HEK293T (cell line): ENCODE data around the gene NOXA1.
A peak's percentile ranks its signal among the peaks of the same experiment; 100 is the strongest.

Experiments used
- CTCF ChIA-PET: fragments of 350-600 bp; formaldehyde crosslinking; extraction: SDS; loops from one replicate; lab custom pipeline; 2021; ENCODE audit warnings: antibody characterized with exemption, inconsistent platforms; lab: Yijun Ruan, JAX
- POLR2A ChIA-PET: fragments of 350-600 bp; formaldehyde crosslinking; extraction: SDS; loops from one replicate; lab custom pipeline; 2020; ENCODE audit warnings: antibody characterized with exemption, inconsistent platforms; lab: Yijun Ruan, JAX
- DNase-seq: peaks from one replicate; pipeline ENCODE4 v3.0.0; 2012; ENCODE audit warnings: mixed read lengths; ENCODE audit errors: extremely low spot score
- ARNT ChIP-seq: fragments of 450-650 bp; IDR thresholded peaks from 2 replicates; pipeline ENCODE4 v1.6.1; 2017; ENCODE audit warnings: mild to moderate bottlenecking
- BHLHE40 ChIP-seq: fragments of 450-650 bp; IDR thresholded peaks from 2 replicates; pipeline ENCODE4 v1.6.1; 2016; ENCODE audit warnings: mild to moderate bottlenecking, moderate library complexity, borderline replicate concordance
- CTBP1 ChIP-seq: fragments of 450-650 bp; IDR thresholded peaks from 2 replicates; pipeline ENCODE4 v1.6.1; 2016; ENCODE audit warnings: borderline replicate concordance
- ELF4 ChIP-seq: fragments of 450-650 bp; IDR thresholded peaks from 2 replicates; pipeline ENCODE4 v1.6.1; 2017; ENCODE audit warnings: antibody characterized with exemption
- FOXA1 ChIP-seq: fragments of 450-650 bp; IDR thresholded peaks from 2 replicates; pipeline ENCODE4 v1.6.1; 2016; ENCODE audit warnings: mild to moderate bottlenecking
- FOXK2 ChIP-seq: fragments of 450-650 bp; IDR thresholded peaks from 2 replicates; pipeline ENCODE4 v1.6.1; 2016; ENCODE audit warnings: mild to moderate bottlenecking
- FOXM1 ChIP-seq: fragments of 450-650 bp; IDR thresholded peaks from 2 replicates; pipeline ENCODE4 v1.6.1; 2017; ENCODE audit warnings: mild to moderate bottlenecking, borderline replicate concordance
- HDGF ChIP-seq: fragments of 450-650 bp; IDR thresholded peaks from 2 replicates; pipeline ENCODE4 v1.6.1; 2017; ENCODE audit warnings: antibody characterized with exemption, borderline replicate concordance
- L3MBTL2 ChIP-seq: fragments of 450-650 bp; conservative IDR thresholded peaks from 2 replicates; pipeline ENCODE4 v1.6.1; 2016; ENCODE audit warnings: mild to moderate bottlenecking
- LEF1 ChIP-seq: fragments of 450-650 bp; IDR thresholded peaks from 2 replicates; pipeline ENCODE4 v1.6.1; 2017; ENCODE audit warnings: mild to moderate bottlenecking, borderline replicate concordance
- NFRKB ChIP-seq: fragments of 450-650 bp; IDR thresholded peaks from 2 replicates; pipeline ENCODE4 v1.6.1; 2016; ENCODE audit warnings: mild to moderate bottlenecking, moderate library complexity
- PKNOX1 ChIP-seq: fragments of 450-650 bp; IDR thresholded peaks from 2 replicates; pipeline ENCODE4 v1.6.1; 2016
- SP1 ChIP-seq: fragments of 450-650 bp; IDR thresholded peaks from 2 replicates; pipeline ENCODE4 v1.6.1; 2017
- SUZ12 ChIP-seq: fragments of 450-650 bp; IDR thresholded peaks from 2 replicates; pipeline ENCODE4 v1.6.1; 2016; ENCODE audit warnings: mild to moderate bottlenecking
- TARDBP ChIP-seq: fragments of 450-650 bp; IDR thresholded peaks from 2 replicates; pipeline ENCODE4 v1.6.1; 2016
- ZNF384 ChIP-seq: fragments of 450-650 bp; IDR thresholded peaks from 2 replicates; pipeline ENCODE4 v1.6.1; 2016

Gene NOXA1

DNA sequence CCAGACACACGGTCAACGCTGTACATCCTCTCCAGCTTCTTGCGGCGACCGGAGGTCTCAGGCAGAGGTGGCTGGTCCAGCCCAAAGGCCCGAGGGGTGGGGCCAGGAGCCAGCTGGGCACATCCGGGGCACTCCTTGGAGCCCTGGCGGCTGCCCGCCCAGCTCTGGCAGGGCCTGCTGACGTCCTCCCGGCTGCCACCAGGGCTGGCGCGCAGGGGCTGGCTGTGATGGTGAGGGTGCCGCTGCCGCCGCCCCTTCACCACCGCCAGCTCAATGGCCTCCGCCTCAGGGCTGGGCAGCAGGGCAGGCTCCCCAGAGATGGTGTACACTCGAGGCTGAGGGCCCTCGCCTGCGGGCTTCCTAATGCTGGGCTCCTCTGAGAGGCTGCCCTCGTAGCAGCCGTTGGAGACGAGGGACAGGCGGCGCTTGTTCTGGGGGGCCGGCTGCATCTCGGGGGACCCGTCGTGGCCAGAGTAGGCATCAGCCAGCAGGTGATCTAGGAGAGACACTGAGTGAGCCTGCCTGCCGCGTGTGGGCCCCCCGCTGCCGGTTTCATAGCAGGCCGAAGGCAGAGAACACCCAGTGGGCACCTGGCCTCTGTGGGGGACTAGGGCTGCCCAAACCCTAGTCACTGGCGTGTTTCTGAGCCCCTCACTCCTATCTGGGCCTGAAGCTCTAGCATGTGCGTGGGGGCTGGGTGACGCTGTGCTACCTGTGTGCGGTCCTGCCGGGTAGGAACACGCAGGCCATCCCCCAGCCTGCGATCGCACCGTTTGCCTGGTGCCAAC lies 34.4 kb downstream of the NOXA1 start:
- DNase-seq, result no peak
- ChIA-PET POLR2A (no interaction called here), CTCF (no interaction called here)
- TF ChIP-seq CTBP1, result no peak
- no peak for TF ChIP-seq SUZ12
- no peak for TF ChIP-seq FOXK2
- no peak for TF ChIP-seq FOXA1
- TF ChIP-seq ELF4, result no peak
- no peak for TF ChIP-seq PKNOX1
- TF ChIP-seq L3MBTL2, result no peak
- no peak for TF ChIP-seq LEF1
- no peak for TF ChIP-seq BHLHE40
- no peak for TF ChIP-seq ZNF384
- TF ChIP-seq TARDBP, result no peak
- no peak for TF ChIP-seq SP1
- TF ChIP-seq NFRKB, result no peak
- TF ChIP-seq ARNT, result no peak
- TF ChIP-seq HDGF, result no peak
- TF ChIP-seq FOXM1, result no peak

- no peak for DNase-seq
- CTCF ChIA-PET, result no interaction called here
- POLR2A ChIA-PET, result interaction anchor here (0.8 to 1.0 kb wide), 6 partner anchors 11 to 218 kb away, joined by 3 to 7 read pairs (median 4); partner anchors contain the start of genes EXD3, NOXA1 and TUBB4B
- TF ChIP-seq ELF4, result no peak
- no peak for TF ChIP-seq SP1
- TF ChIP-seq FOXK2, result no peak
- no peak for TF ChIP-seq SUZ12
Observed at GRCh38 chr9:137458194-137459151, 35.3 kb downstream of the NOXA1 start.

DNA sequence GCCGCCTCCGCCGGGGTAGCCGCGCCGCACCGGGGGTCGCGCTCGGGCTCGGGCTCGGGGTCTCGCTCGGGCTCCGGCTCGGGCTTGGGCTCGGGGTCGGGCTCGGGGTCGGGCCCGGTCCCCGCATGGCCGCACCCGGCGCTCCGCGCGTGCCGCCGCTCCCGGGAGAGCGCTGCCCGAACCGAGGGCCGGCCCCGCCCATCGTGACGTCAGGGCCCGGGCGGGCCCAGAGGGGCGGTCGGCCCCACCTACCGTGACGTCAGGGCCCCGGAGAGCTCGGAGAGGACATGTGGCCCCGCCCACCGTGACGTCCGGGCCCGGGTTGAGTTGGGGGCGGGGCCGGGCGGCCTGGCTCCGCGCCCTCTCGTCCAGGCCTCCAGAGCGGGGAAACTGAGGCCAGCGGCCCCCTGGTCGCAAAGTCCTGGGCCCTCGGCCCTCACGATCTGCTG lies 36.0 kb downstream of the NOXA1 start, which contains the start of gene NSMF:
TSS of gene NSMF (minus strand) at position 183 of the 449 bp plus-strand sequence. CDS start 232 bp downstream, outside the sequence.
- POLR2A ChIA-PET, result interaction anchor here (0.6 to 1.0 kb wide), 9 partner anchors 10 to 219 kb away, joined by 3 to 7 read pairs (median 4); partner anchors contain the start of genes EXD3, NOXA1 and TUBB4B
- CTCF ChIA-PET, result no interaction called here
- peak; percentile 100 for DNase-seq
- TF ChIP-seq ARNT (peak; percentile 66), LEF1 (no peak), BHLHE40 (no peak), FOXK2 (no peak), ZNF384 (no peak), FOXM1 (0 out of 2 replicates have a peak, but pooled peaks have one; percentile 49)

DNA sequence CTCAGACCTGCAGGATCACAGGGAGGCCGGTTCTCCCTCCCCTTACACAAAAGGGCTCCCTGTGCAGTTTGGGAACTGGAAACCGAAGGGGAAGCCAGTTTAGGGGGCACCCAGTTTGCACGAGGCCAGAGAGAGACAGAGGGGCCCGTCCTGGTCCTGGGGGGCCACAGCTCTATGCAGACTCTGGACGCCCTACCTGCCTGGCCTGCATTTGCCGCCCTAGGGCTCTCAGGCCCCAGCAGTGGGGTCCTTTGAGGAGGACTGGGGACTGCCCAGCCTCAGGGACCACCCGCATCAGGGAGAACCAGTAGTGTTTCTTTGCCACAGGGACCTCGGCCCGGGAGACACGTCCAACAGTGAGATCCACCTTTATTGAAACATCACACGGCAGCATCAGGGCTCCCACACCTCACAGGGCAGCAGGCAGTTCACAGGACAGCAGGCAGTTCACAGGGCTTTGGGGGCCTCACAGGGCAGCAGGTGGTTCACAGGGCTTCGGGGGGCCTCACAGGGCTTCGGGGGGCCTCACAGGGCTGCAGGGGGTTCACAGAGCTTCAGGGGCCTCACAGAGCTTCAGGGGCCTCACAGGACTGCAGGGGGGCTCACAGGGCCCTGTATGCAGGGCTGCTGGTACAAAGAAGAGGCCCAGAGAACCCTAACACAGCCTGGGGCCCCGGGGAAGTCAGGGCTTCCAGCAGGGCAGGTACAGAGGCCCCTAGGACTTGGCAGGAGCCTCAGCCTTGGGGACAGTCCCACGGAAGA lies 36.6 kb downstream of the NOXA1 start:
- DNase-seq, result no peak
- POLR2A ChIA-PET, result interaction anchor here (0.6 to 1.0 kb wide), 9 partner anchors 9 to 219 kb away, joined by 3 to 7 read pairs (median 4); partner anchors contain the start of genes EXD3, NOXA1 and TUBB4B
- TF ChIP-seq L3MBTL2 (no peak), ARNT (no peak), CTBP1 (no peak), FOXK2 (no peak), SP1 (no peak), FOXA1 (no peak), LEF1 (no peak), ELF4 (no peak), FOXM1 (no peak), TARDBP (no peak), SUZ12 (no peak), NFRKB (no peak), BHLHE40 (no peak), ZNF384 (no peak), HDGF (no peak), PKNOX1 (no peak)
- CTCF ChIA-PET, result no interaction called here

DNA sequence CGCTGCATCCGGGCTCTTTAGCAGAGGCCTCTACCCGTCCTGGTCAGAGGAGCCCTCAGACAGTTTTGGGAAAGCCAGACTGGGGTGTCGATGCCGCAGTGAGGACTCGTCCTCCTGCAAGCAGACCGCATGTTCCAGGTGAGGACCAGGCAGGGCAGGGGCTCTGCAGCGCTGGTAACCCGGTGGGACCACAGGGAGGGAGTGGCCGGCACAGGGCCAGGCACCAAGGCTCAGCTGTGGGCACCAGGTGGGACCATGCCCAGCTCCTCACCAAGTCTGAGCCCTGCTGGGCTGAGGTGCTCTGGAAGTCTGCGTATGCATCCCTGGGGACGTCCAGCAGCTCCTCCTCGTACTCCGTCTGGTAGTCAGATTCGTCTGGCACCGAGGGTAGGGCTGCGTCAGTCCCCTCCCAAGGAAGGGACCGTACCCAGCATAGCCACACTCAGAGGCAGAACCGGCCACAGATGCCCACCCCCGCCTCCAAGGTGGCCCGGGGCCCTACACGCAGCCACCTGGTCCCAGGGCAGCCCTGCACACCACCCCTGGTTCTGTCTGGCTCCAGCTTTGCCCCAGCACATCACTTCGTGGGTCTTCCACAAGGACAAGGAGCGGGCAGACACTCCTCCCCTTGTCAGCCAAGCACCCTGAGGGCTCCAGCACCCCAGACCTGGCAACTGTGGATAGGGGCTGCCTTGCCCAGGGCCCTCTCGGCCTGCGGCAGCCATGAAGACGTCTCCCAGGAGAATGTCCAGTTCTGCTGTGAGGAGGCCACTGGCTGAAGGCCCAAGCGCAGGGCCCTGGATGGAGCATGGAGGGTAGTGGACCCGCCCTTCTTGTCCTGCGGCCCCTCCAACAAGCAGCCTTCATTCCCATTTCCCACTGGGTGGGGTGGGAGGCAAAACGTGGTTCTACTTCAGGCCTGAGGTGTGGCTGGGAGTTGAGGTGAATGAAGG lies 37.4 kb downstream of the NOXA1 start:
- POLR2A ChIA-PET, result no interaction called here
- no peak for TF ChIP-seq TARDBP
- DNase-seq, result no peak
- CTCF ChIA-PET, result no interaction called here
